Central memory CD8-positive, alpha-beta T cell (primary cell): ENCODE measurements around the gene PCBP3.

Experiments
- ATAC-seq: fragments of 150-1000 bp; cut with Tn5 transposase; replicated peaks from 2 replicates; pipeline ENCODE4 v1.10.0; 2022; ENCODE audit warnings: mild to moderate bottlenecking, moderate FRiP score, moderate number of reproducible peaks; ENCODE audit not compliant: poor library complexity, severe bottlenecking; ENCODE audit errors: extremely low read depth
- DNase-seq, 2 donors: peaks; one replicate each; pipeline ENCODE4 v3.0.0; 2021; ENCODE audit warnings: low spot score in 2 of 2
- H3K27ac Mint-ChIP-seq: one replicate; pipeline ENCODE4 v1.8.0; 2022; ENCODE audit warnings: low read depth, mild to moderate bottlenecking, moderate library complexity, mixed read lengths
- H3K27me3 Mint-ChIP-seq: one replicate; pipeline ENCODE4 v1.8.0; 2022; ENCODE audit warnings: mixed read lengths
- H3K36me3 Mint-ChIP-seq: one replicate; pipeline ENCODE4 v1.8.0; 2022; ENCODE audit warnings: mild to moderate bottlenecking, moderate library complexity, mixed read lengths; ENCODE audit not compliant: insufficient read depth
- H3K4me1 Mint-ChIP-seq: one replicate; pipeline ENCODE4 v1.8.0; 2022; ENCODE audit warnings: mixed read lengths
- H3K4me3 Mint-ChIP-seq: one replicate; pipeline ENCODE4 v1.8.0; 2022; ENCODE audit warnings: mild to moderate bottlenecking, moderate library complexity, mixed read lengths
- H3K9me3 Mint-ChIP-seq: one replicate; pipeline ENCODE4 v1.8.0; 2022; ENCODE audit warnings: mixed read lengths

Gene PCBP3

DNA sequence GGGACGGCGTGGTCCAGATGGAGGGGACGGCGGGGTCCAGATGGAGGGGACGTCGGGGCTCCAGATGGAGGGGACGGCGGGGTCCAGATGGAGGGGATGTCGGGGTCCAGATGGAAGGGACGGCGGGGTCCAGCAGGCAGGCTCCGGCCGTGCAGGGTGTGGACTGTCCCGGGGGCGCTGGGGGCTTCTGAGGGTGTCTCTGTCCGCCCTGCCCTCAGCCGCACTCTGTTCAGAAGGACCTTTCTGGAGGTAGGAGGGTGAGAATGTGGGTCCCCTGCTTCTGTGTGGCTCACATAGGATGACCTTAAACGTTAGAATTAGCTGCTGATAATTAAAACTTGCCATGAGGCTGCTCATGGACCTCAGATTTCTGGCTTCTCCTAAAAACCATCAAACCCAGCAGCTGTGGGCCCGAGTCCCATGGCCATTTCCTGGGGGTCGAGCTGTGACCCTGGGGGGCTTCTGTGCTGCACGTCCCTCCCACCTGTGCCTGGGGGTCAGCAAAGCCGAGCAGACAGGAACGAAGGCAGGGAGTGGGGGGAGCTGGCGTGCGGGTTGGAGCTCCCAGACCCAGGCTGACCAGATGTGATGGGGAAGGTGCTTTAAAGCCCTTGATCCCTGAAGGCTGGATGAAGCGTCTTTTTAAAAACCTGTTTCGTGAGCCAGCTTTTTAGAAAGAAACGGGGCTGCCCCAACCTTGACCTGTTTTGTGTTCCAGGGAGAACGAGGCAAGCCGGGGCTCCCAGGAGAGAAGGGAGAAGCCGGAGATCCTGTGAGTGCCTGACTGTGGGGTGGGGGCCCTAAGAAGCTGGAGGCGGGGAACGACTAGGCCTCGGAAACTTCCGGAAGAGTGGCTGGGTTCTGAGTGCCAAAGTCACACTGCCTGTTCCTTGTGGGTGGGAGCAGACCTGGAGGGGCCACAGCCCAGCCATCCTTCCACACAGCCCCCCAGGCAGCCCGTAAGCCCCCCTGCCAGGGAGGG, 345.1 kb downstream of the PCBP3 start:
- peaks cover 9% of the 10 kb centered on the region for H3K4me1 Mint-ChIP-seq
- ATAC-seq: no peak
- no peak overlapping the region for H3K4me3 Mint-ChIP-seq
- no peak for DNase-seq
- H3K9me3 Mint-ChIP-seq: peaks cover 6% of the 10 kb centered on the region
- H3K27me3 Mint-ChIP-seq: no peaks in the 10 kb centered on the region
- no peak overlapping the region for H3K27ac Mint-ChIP-seq
- peaks cover 2% of the 10 kb centered on the region for H3K36me3 Mint-ChIP-seq

GRCh38 chr21:45989355-45990048, 346.0 kb downstream of the PCBP3 start:
- Mint-ChIP-seq H3K36me3 (peaks cover 2% of the 10 kb centered on the region), H3K4me3 (no peak overlapping the region), H3K27ac (no peak overlapping the region), H3K4me1 (peaks cover 6% of the 10 kb centered on the region), H3K9me3 (peaks cover 3% of the 10 kb centered on the region), H3K27me3 (no peaks in the 10 kb centered on the region)
- ATAC-seq (no peak), DNase-seq (no peak)

DNA sequence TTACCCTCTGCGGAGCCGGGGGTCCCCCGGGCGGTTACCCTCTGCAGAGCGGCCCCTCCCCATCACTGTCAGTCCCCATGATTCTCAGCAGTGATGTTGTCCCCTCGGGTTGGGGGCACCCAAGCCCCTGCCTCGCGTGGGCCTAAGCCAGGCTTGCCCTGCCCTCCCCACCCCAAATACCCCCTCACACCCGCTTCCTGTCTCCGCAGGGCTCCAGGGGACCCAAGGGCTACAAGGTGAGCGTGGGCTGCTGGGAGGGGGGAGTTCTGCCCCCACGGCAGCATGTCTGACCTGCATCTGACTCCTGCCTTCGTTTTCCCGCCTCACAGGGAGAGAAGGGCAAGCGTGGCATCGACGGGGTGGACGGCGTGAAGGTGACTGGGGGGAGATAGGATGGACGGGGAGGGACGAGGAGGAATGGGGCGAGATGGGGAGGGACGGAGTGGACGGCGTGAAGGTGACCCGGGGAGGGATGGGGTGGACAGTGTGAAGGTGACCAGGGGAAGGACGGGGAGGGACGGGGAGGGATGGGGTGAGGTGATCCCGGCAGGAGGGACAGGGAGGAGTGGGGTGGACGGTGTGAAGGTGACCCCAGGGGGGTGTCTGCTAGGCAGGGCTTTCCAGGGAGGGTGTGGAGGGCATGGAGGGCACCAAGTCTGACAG, 346.7 kb downstream of the PCBP3 start:
- ATAC-seq: no peak
- DNase-seq: no peak

GRCh38 chr21:45990741-45991605, 347.4 kb downstream of the PCBP3 start:
- ATAC-seq: no peak
- Mint-ChIP-seq H3K9me3 (no peaks in the 10 kb centered on the region), H3K36me3 (no peaks in the 10 kb centered on the region), H3K4me3 (no peak overlapping the region), H3K27ac (no peak overlapping the region), H3K4me1 (no peaks in the 10 kb centered on the region), H3K27me3 (no peaks in the 10 kb centered on the region)
- DNase-seq: no peak

More for the DNA sequence above, 346.7 kb downstream of the PCBP3 start:
- H3K9me3 Mint-ChIP-seq: no peaks in the 10 kb centered on the region
- H3K27ac Mint-ChIP-seq: no peak overlapping the region
- no peak overlapping the region for H3K4me3 Mint-ChIP-seq
- H3K27me3 Mint-ChIP-seq: no peaks in the 10 kb centered on the region
- no peaks in the 10 kb centered on the region for H3K4me1 Mint-ChIP-seq
- no peaks in the 10 kb centered on the region for H3K36me3 Mint-ChIP-seq

- Mint-ChIP-seq H3K27ac (no peak overlapping the region), H3K36me3 (no peaks in the 10 kb centered on the region), H3K4me1 (no peaks in the 10 kb centered on the region), H3K9me3 (no peaks in the 10 kb centered on the region), H3K27me3 (no peaks in the 10 kb centered on the region), H3K4me3 (no peak overlapping the region)
- DNase-seq (no peak), ATAC-seq (no peak)
Observed at GRCh38 chr21:45991606-45992300, 348.2 kb downstream of the PCBP3 start.
